GM23338 (cell line): Measurements from ENCODE around the gene JHY. TPM values are rescaled to one million over a fixed set of nuclear protein-coding genes. Genes with fewer than 3 reads are reported as not detected.
A peak's percentile ranks its signal among the peaks of the same experiment; 100 is the strongest.

ENCODE experiments used
- ATAC-seq: fragments of 200-7000 bp; cut with Tn5 transposase; 3 replicates; pipeline ENCODE4 v1.9.1; 2020
- DNase-seq: peaks from one replicate; pipeline ENCODE4 v3.0.0-alpha.2; 2015; ENCODE audit warnings: low spot score
- H2AFZ ChIP-seq: fragments of 200-600 bp; sonication (generic); 2 replicates; pipeline ENCODE4 v1.8.0; 2016; ENCODE audit warnings: antibody characterized with exemption, mild to moderate bottlenecking, moderate library complexity
- H3F3A ChIP-seq: fragments of 200-600 bp; sonication (generic); replicated peaks from 2 replicates; pipeline ENCODE4 v1.8.0; 2017; ENCODE audit warnings: antibody characterized with exemption, mixed run types, low read depth
- H3K27ac ChIP-seq: fragments of 200-600 bp; sonication (generic); 2 replicates; pipeline ENCODE4 v1.6.1; 2016; ENCODE audit warnings: low read depth
- H3K27me3 ChIP-seq: fragments of 200-600 bp; sonication (generic); 2 replicates; pipeline ENCODE4 v1.8.0; 2016; ENCODE audit warnings: mild to moderate bottlenecking, mixed run types, moderate library complexity; ENCODE audit not compliant: insufficient read depth
- H3K36me3 ChIP-seq: fragments of 200-600 bp; sonication (generic); 2 replicates; pipeline ENCODE4 v1.8.0; 2016; ENCODE audit warnings: mild to moderate bottlenecking; ENCODE audit not compliant: insufficient read depth
- H3K4me1 ChIP-seq: fragments of 200-600 bp; sonication (generic); 2 replicates; pipeline ENCODE4 v1.8.0; 2016; ENCODE audit warnings: mild to moderate bottlenecking, moderate library complexity; ENCODE audit not compliant: insufficient read depth
- H3K4me2 ChIP-seq: fragments of 200-600 bp; sonication (generic); 2 replicates; pipeline ENCODE4 v1.7.1; 2017; ENCODE audit warnings: mixed run types
- H3K4me3 ChIP-seq: fragments of 200-600 bp; sonication (generic); 2 replicates; pipeline ENCODE4 v1.6.1; 2016; ENCODE audit warnings: mixed run types
- H3K79me2 ChIP-seq: fragments of 200-600 bp; sonication (generic); replicated peaks from 2 replicates; pipeline ENCODE4 v1.8.0; 2017; ENCODE audit warnings: mild to moderate bottlenecking; ENCODE audit not compliant: insufficient read depth
- H3K9me2 ChIP-seq: fragments of 200-600 bp; sonication (generic); 2 replicates; pipeline ENCODE4 v1.8.0; 2017; ENCODE audit not compliant: insufficient read depth
- H4K20me1 ChIP-seq: fragments of 200-600 bp; sonication (generic); replicated peaks from 2 replicates; pipeline ENCODE4 v1.8.0; 2017; ENCODE audit warnings: mild to moderate bottlenecking; ENCODE audit not compliant: insufficient read depth
- H3K27ac Mint-ChIP-seq: 2 replicates; pipeline ENCODE4 v1.8.0; 2020; ENCODE audit warnings: inconsistent platforms, mild to moderate bottlenecking, moderate library complexity, mixed read lengths
- H3K27me3 Mint-ChIP-seq: 3 replicates; pipeline ENCODE4 v1.8.0; 2022; ENCODE audit warnings: low read depth, mild to moderate bottlenecking, moderate library complexity, mixed read lengths, inconsistent platforms; ENCODE audit not compliant: insufficient read depth, poor library complexity
- H3K36me3 Mint-ChIP-seq: 3 replicates; pipeline ENCODE4 v1.8.0; 2021; ENCODE audit warnings: low read depth, mild to moderate bottlenecking, inconsistent platforms, moderate library complexity, mixed read lengths
- H3K4me1 Mint-ChIP-seq: 3 replicates; pipeline ENCODE4 v1.8.0; 2020; ENCODE audit warnings: mild to moderate bottlenecking, inconsistent platforms, mixed read lengths
- H3K4me3 Mint-ChIP-seq: 3 replicates; pipeline ENCODE4 v1.8.0; 2021; ENCODE audit warnings: moderate library complexity, mild to moderate bottlenecking, inconsistent platforms, mixed read lengths
- H3K9me3 Mint-ChIP-seq: 3 replicates; pipeline ENCODE4 v1.8.0; 2020; ENCODE audit warnings: moderate library complexity, mild to moderate bottlenecking, inconsistent platforms, mixed read lengths
- CREB1 ChIP-seq: fragments of 250-450 bp; sonication (Bioruptor Pico); IDR thresholded peaks from 2 replicates; pipeline ENCODE4 v1.5.0; 2020; ENCODE audit warnings: low read depth, mild to moderate bottlenecking, moderate library complexity
- EZH2phosphoT487 ChIP-seq: fragments of 200-600 bp; sonication (generic); IDR thresholded peaks from one replicate; pipeline ENCODE4 v1.8.1; 2018; ENCODE audit warnings: antibody characterized with exemption; ENCODE audit not compliant: unreplicated experiment
- ZNF114 ChIP-seq: fragments of 250-450 bp; sonication (Bioruptor Pico); IDR thresholded peaks from 2 replicates; pipeline ENCODE4 v1.5.0; 2020; ENCODE audit warnings: mild to moderate bottlenecking, moderate library complexity
- ZNF462 ChIP-seq: fragments of 250-450 bp; sonication (Bioruptor Pico); IDR thresholded peaks from 2 replicates; pipeline ENCODE4 v1.5.0; 2020; ENCODE audit warnings: mild to moderate bottlenecking, moderate library complexity
- polyA plus RNA-seq: library from polyadenylated mRNA; unstranded; fragments of >200 nt; fragmentation: Nextera tagmentation; extraction: Ambion mirVana; gene quantifications from 2 replicates; pipeline ENCODE4 v1.2.1, GENCODE V29; 2016
- total RNA-seq: library from RNA; depleted of rRNA; stranded (reverse); fragments of >200 nt; shearing (Covaris generic); gene quantifications from 2 replicates; pipeline ENCODE4 v1.2.3, GENCODE V29; 2014
- TF ChIP-seq, protein P1 (sequence below), 2 experiments: fragments of 200-600 bp in 1 of 2; sonication (generic) in 1 of 2; conservative IDR thresholded peaks; 2 replicates each; pipeline versions ENCODE4 v1.5.1 to v1.6.1; 2016 to 2017; ENCODE audit warnings: antibody characterized with exemption in 2 of 2, low read depth in 2 of 2, mild to moderate bottlenecking in 2 of 2, moderate library complexity in 1 of 2

JHY gene
- total and polyA plus RNA-seq, 2 experiments from 2014 or later, result 0.94 to 0.97 TPM

- Histone ChIP-seq H3K4me3 (no peak overlapping the region), H3K9me2 (peaks cover 4% of the 10 kb centered on the region), H3K27me3 (no peaks in the 10 kb centered on the region), H3F3A (no peaks in the 10 kb centered on the region), H2AFZ (0 out of 2 replicates have a peak overlapping the region, but pooled peaks have one; percentile 14), H4K20me1 (no peaks in the 10 kb centered on the region), H3K79me2 (no peaks in the 10 kb centered on the region), H3K27ac (no peak overlapping the region), H3K4me2 (no peak overlapping the region), H3K4me1 (peaks cover 16% of the 10 kb centered on the region), H3K36me3 (no peaks in the 10 kb centered on the region)
- Mint-ChIP-seq H3K4me3 (no peak overlapping the region), H3K27me3 (peaks cover 8% of the 10 kb centered on the region), H3K27ac (no peak overlapping the region), H3K4me1 (peaks cover 21% of the 10 kb centered on the region), H3K36me3 (peaks cover 6% of the 10 kb centered on the region; the same call in 2 of the 3 replicates), H3K9me3 (peaks cover 6% of the 10 kb centered on the region; the same call in 2 of the 3 replicates)
- DNase-seq (no peak), ATAC-seq (no peak)
- TF ChIP-seq ZNF462 (CRISPR knock-in tag), result no peak
- no peak for TF ChIP-seq CREB1 (CRISPR knock-in tag)
- TF ChIP-seq ZNF114 (CRISPR knock-in tag), result no peak
- TF ChIP-seq EZH2phosphoT487, result no peak
- TF ChIP-seq, protein P1, sequence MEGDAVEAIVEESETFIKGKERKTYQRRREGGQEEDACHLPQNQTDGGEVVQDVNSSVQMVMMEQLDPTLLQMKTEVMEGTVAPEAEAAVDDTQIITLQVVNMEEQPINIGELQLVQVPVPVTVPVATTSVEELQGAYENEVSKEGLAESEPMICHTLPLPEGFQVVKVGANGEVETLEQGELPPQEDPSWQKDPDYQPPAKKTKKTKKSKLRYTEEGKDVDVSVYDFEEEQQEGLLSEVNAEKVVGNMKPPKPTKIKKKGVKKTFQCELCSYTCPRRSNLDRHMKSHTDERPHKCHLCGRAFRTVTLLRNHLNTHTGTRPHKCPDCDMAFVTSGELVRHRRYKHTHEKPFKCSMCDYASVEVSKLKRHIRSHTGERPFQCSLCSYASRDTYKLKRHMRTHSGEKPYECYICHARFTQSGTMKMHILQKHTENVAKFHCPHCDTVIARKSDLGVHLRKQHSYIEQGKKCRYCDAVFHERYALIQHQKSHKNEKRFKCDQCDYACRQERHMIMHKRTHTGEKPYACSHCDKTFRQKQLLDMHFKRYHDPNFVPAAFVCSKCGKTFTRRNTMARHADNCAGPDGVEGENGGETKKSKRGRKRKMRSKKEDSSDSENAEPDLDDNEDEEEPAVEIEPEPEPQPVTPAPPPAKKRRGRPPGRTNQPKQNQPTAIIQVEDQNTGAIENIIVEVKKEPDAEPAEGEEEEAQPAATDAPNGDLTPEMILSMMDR (conservative IDR thresholded peaks at IDR 0.05; ENCODE audit: low read depth in 2 of 2), result no peak
Measured at GRCh38 chr11:122833846-122834464, 48.6 kb upstream of the JHY start.
